DOHH2 (cell line): ENCODE data around the gene MS4A6A.

Experiments
- CTCF ChIP-seq: fragments of 200-600 bp; sonication (generic); IDR thresholded peaks from one replicate; pipeline ENCODE4 v1.5.1; 2014; ENCODE audit warnings: antibody characterized with exemption, mild to moderate bottlenecking, low read depth, low read length; ENCODE audit not compliant: poor library complexity, severe bottlenecking
- EZH2phosphoT487 ChIP-seq: fragments of 200-600 bp; sonication (generic); IDR thresholded peaks from 2 replicates; pipeline ENCODE4 v1.6.1; 2017; ENCODE audit warnings: borderline replicate concordance, mild to moderate bottlenecking, antibody characterized with exemption, low read length, moderate library complexity, mixed read lengths

GRCh38 chr11:60128376-60128775 lies 54.5 kb downstream of the MS4A6A start:
- no peak for TF ChIP-seq CTCF
- TF ChIP-seq EZH2phosphoT487: no peak
